T-helper 1 cell treated with Interleukin-12 subunit alpha and Interleukin-12 subunit beta and Interleukin-4 antibody, amounts not matched to agents 30 ng/mL and 1 ng/mL, for 36 hours (primary cell): ENCODE data around the gene SKAP2. TPM values are rescaled to one million over a fixed set of nuclear protein-coding genes. Genes with fewer than 3 reads are reported as not detected.

ENCODE experiments used
- intact Hi-C: fragments of 100-400 bp; cut with micrococcal nuclease; formaldehyde crosslinking; loops from one replicate; pipeline ENCODE4 v1.15.1; 2024
- total RNA-seq: library from RNA; stranded (reverse); gene quantifications from 2 replicates; pipeline ENCODE4 v1.2.3, GENCODE V29; 2022

The SKAP2 gene
- total RNA-seq, 1 donor from 2014 or later: 7.9 TPM

DNA sequence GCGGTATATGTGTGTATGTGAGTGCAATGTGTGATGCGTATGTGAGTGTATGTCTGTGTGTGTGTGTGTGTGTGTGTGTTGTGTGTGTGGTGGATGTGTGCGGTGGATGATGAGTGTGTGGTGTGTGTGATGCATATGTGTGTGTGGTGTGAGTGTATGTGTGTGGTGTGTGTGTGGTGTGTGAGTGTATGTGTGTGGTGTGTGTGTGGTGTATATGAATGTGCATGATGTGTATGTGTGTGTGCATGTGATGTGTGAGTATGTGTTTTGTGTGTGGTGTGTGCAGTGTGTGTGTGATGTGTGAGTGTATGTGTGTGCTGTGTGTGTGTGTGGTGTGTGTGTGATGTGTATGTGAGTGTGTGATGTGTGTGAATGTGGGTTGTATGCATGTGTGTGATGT, 222.0 kb downstream of the SKAP2 start:
- intact Hi-C loops: no loop called here

DNA sequence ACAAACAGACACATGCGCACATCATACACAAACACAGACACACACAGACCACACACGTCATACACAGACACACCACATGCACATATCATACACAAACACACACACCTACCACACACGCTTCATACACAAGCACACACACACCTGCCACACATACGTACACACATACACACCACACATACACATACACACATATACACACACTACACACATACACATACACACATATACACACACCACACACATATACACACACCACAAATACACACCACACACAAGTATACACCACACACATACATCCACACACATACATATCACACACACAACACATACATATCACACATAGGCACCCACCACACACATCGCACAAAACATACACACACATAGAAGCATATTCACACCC, 224.7 kb downstream of the SKAP2 start:
- intact Hi-C loops: no loop called here

GRCh38 chr7:26639111-26639510, 225.3 kb downstream of the SKAP2 start:
- intact Hi-C loops: no loop called here

- intact Hi-C loops: no loop called here
Measured at GRCh38 chr7:26638140-26638539, 226.2 kb downstream of the SKAP2 start.

DNA sequence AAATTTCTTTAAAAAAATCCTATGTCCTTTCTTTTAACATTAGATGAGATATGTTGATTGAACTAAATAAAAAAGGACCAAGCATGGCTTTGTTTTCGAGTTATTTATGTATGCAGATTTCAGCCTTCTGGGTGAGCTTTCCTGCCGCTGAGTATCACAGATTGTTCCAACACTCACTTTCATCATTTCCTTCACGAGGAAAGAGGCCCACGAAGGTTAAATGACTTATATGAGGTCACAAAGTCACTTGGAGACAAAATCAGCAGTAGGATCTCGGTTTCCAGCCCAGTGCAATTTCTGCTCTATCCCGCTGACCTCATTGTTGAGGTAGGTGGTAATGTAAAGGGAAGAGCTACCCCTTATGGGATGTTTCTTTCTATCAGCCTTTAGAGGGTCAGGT, 226.8 kb downstream of the SKAP2 start:
- intact Hi-C loops: no loop called here

- intact Hi-C loops: no loop called here
Measured at GRCh38 chr7:26636808-26637207, 227.6 kb downstream of the SKAP2 start.

DNA sequence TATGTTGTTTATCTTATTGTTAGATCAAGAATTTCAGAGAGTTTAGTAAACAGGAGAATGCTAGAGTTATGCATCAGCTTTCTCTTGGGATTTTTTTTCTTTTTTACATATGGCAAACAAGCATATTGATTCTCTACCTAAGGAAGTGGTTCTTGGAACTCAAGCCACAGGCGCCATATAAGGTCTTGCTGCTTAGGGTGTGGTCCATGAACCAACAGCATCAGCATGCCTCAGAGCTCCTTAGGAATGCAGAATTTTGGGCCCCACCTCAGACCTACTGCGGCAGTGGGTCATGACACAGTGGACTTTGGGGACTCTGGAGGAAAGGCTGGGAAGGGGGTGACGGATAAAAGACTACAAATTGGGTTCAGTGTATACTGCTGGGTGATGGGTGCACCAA, 230.8 kb downstream of the SKAP2 start:
- intact Hi-C loops: no loop called here

DNA sequence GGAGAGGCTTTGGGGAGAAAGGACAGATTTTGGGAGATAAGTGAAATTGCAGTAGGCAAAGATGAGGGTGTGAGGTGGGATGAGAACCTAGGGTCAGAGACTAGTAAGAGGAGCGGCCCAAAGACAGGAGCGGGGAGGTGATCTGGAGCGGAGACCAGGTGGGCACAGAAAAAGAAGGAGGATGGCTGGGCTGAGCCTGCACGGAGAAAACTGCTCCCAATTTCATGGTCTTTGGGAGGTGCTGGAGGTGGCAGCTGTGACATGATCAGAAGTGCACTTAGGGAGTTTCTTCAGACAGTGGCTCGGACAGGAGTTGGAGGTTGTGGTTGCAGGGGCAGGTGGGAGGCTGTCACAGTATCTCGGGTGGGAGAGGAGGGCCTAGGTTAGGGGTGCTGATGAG, 232.8 kb downstream of the SKAP2 start:
- intact Hi-C loops: no loop called here

DNA sequence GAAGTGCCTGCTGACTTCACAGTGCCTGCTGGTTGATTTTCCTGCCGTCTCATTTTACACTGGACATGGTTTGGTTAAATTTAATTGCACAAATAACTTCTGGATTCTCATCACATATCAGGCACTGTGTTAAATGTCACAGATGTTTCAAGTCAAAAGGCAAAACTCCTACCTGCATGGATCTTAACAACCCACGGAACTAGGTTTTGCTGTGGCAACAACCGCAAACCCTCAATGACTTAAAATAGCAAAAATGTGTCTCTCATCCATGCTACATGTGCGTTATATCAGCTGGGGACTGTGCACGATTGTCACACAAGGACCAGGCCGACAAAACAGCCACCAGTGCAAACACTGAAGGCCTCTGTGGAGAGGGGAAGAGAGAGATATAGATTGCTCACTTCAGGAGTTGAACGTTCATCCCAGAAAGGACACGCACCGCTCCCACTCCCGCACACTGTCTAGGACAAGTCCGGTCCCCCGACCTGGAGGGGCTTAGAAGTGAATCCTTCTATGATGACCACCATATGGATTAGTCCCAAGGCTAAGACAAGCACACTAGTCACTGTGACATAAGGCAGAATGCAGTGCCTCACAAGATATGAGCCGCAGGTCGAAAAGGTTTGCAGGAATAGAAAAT, 233.3 kb downstream of the SKAP2 start:
- intact Hi-C loops: no loop called here

DNA sequence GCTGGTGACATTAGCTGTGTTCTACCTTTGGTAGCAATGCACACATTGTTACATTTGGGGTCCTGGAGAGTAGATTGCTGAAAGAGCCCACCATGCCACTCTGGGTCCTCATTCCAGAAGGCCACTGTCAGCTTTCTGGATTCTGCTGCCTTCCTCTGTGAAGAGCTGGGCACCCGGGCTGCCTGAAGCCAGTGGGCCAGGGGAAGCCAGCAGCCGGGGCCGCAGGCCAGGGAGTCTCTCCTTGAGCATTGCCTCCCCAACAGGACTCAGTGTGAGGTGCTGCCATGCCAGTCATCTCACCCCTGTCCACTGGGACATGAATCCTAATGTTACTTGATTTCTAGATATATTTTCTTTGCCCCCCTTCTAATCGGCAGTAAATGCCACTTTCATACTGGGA, 234.0 kb downstream of the SKAP2 start:
- intact Hi-C loops: no loop called here

GRCh38 chr7:26629696-26630095, 234.7 kb downstream of the SKAP2 start:
- intact Hi-C loops: no loop called here

GRCh38 chr7:26627891-26628341, 236.5 kb downstream of the SKAP2 start:
- intact Hi-C loops: no loop called here

DNA sequence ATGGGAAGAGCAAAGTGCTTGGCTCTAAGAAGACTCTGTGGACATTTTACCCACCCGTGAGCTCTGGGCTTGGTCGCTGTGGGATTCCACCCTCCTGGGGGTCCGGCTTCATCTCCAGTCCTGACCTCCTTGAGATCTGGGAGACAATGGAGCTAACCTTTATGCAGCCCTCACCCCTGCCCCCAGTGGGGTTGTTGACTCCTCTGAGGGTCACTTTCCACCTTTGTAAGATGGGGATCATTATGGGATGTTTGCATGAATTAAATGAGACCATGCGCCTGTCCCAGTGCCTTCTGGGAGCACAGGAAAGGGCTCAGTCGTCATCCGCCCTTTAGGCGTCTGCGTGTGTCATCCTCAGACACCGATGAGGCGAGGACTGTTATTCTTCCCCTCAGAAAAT, 237.2 kb downstream of the SKAP2 start:
- intact Hi-C loops: no loop called here

- intact Hi-C loops: no loop called here
Measured at GRCh38 chr7:26626687-26627086, 237.7 kb downstream of the SKAP2 start.

DNA sequence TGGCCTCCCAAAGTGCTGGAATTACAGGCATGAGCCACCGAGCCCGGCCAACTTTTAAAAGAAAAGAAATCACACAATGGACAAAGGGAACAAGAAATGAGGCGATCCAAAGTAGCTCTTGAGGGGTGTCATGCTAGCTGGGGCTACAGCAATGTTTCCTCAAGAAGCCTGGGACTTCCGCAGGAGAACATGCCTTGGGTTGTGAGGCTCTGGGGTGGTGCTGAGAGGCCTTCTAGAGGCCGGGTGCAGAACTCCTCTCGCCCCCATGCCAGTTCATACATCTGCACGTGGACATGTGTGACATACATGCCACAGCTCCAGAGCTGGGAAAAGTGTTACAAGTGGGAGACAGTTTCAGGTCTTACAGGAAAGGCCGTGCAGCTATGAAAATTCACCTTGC, 238.2 kb downstream of the SKAP2 start:
- intact Hi-C loops: no loop called here

- intact Hi-C loops: no loop called here
Measured at GRCh38 chr7:26625286-26625685, 239.1 kb downstream of the SKAP2 start.

DNA sequence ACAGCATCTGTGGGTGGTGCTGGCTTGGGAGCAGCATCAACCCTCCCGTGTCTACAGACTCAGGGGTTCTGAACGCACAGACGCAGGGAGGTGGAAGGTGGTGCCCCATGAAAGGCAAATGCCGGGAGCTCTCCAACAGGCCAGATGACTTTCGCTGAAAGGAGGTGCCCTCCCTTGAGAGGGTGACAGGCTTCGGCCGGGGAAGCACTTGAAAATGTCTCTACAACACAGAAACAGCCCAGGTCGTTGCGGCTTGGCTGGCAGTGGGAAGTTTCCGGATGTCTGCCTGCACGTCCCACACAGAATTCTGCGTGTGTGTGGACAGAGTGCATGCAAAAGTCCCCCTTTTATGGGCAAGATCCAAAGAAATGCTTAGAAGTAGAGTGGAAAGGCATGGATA, 239.6 kb downstream of the SKAP2 start:
- intact Hi-C loops: no loop called here

GRCh38 chr7:26624431-26624830, 240.0 kb downstream of the SKAP2 start:
- intact Hi-C loops: no loop called here

DNA sequence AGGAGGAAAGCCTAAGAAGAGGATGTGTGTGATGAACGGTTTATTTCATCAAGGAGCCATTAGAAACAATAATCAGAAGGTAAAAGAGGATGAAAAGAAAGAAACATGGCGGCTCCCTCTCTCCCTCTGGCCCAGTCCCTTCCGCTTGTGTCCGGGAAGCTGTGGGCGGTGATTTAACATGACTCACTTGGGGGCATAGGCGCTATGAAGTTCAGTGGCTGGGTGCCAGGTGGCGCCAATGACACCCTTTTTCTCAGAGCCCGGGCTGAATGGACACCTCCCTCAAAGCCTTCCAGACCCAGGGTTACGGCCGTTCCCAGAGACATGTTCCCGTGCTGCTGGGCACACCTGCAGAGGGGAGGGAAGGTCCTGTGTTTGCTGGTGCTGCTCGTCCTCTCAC, 244.0 kb downstream of the SKAP2 start:
- intact Hi-C loops: loop anchor here (1.0 kb wide), 1 partner anchor 47 kb away; no protein-coding TSS in a partner anchor

GRCh38 chr7:26619348-26619984, 244.9 kb downstream of the SKAP2 start:
- intact Hi-C loops: no loop called here

DNA sequence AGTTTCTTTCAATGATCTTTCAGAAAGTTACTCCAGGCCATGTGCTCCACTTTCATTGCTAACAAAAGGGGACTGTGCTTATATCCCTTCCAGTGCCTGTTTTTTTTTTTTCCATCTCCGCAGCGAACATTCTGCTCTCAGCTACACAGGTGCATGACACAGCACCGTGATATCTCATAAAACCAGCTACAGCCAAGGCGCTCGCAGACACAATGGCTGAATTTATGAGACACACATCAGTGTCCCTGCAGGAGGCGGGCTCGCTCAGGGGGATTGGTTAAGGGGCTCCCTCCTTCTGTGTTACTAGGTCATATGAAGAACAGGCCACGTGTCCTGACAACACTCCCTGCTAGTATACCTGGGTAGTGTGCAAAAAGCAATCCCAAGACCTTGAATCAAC, 245.5 kb downstream of the SKAP2 start:
- intact Hi-C loops: no loop called here

DNA sequence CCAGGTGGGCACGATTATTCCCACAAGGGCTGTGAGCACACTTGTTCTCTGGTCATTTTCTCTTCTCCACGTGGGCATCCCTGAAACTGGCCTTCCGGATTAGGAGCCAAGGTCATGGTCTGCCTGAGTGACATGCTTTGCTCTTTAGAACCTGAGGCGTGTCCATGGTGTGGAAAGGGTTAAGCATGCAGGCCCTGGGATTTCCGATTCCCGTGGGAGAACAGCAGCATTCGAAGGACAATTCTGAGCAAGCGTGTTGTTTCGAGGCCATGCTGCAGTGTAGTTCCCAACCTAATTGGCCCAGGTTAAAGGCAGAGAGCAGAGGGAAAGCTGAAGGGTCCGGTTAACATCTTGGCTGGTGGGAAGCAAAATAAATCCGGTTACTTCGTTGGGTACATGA, 245.9 kb downstream of the SKAP2 start:
- intact Hi-C loops: no loop called here
